ENCODE data around the gene HCRTR2. TPM values are rescaled to one million over a fixed set of nuclear protein-coding genes. Genes with fewer than 3 reads are reported as not detected.

The HCRTR2 gene
- not detected for total RNA-seq (2021; ENCODE audit: unreplicated experiment)
- not detected for polyA plus RNA-seq (2012; ENCODE audit: insufficient read length)
- Bru-seq, nascent RNA = percentile 3 among the genes with signal in this experiment
- not detected for BruChase-seq, experiment 1, labeled RNA remaining after a 2-hour chase
- not detected for BruChase-seq, experiment 2, labeled RNA remaining after a 6-hour chase
- long read RNA-seq = 0 reads

- no peak for DNase-seq (ENCODE audit: low read depth, low spot score)
- Histone ChIP-seq H3K4me3 (ENCODE audit: low read depth in 2 of 2, low read length in 2 of 2) (peak within 1 kb of the TSS in 1 of 2 experiments; percentile 12; a peak in 1 of 4 replicates), H3K4me1 (ENCODE audit: control insufficient read depth, insufficient read depth, low read length) (0 out of 2 replicates have a peak, but pooled peaks cover 3% of the 10 kb centered on the region), H3K27ac (ENCODE audit: low read length) (no peak within 1 kb of the TSS), H3K27me3 (ENCODE audit: control insufficient read depth, insufficient read depth, low read length) (peaks cover 13% of the 10 kb centered on the region), H3K36me3 (ENCODE audit: control insufficient read depth, insufficient read depth, low read length) (no peaks in the 10 kb centered on the region), H3K9me3 (ENCODE audit: control insufficient read depth, insufficient read depth, low read depth, low read length) (no peaks in the 10 kb centered on the region)
- in situ Hi-C loops (cut with HindIII; ENCODE audit: low pct_unique_long_range_greater_than_20kb, low sequenced_read_pairs) = no loop called here
- BruUV-seq (replicated peaks) = no TSS peak
- intact Hi-C loops (cut with micrococcal nuclease; ENCODE audit: unreplicated experiment) = no loop called here
- CTCF ChIA-PET = no interaction called here
- POLR2A ChIA-PET = interaction anchor here (0.7 kb wide), 1 partner anchor 60 kb away, joined by 4 read pairs; no protein-coding TSS in a partner anchor
- ATAC-seq = 0 out of 2 replicates have a peak, but pooled peaks have one; percentile 38
- TF ChIP-seq TCF7L2 (IDR thresholded peaks at IDR 0.05; ENCODE audit: low read depth, low read length) = no peak
- TF ChIP-seq CTCF (IDR thresholded peaks at IDR 0.05) = no peak
- TF ChIP-seq REST (IDR thresholded peaks at IDR 0.05; ENCODE audit: insufficient read depth in 1 of 2, low read depth in 2 of 2, low read length in 1 of 2) = no peak
- TF ChIP-seq SIN3A (IDR thresholded peaks at IDR 0.05; ENCODE audit: borderline replicate concordance, insufficient read depth, low read depth, low read length) = no peak
- no peak for TF ChIP-seq POLR2AphosphoS5 (IDR thresholded peaks at IDR 0.05; ENCODE audit: low read depth, low read length)
Observed at GRCh38 chr6:55174211-55175026, at the start of gene HCRTR2. TSS of gene HCRTR2 (plus strand) at chr6:55174515. CDS start at chr6:55174588, 73 bp downstream.

GRCh38 chr6:55130806-55131324, 43.5 kb upstream of the HCRTR2 start:
- ChIA-PET CTCF (no interaction called here), POLR2A (no interaction called here)
- intact Hi-C loops (cut with micrococcal nuclease; ENCODE audit: unreplicated experiment) (no loop called here), in situ Hi-C loops (cut with HindIII; ENCODE audit: low pct_unique_long_range_greater_than_20kb, low sequenced_read_pairs) (no loop called here)
- TF ChIP-seq POLR2AphosphoS5 (IDR thresholded peaks at IDR 0.05; ENCODE audit: low read depth, low read length) (no peak), TCF7L2 (IDR thresholded peaks at IDR 0.05; ENCODE audit: low read depth, low read length) (no peak), REST (IDR thresholded peaks at IDR 0.05; ENCODE audit: insufficient read depth in 1 of 2, low read depth in 2 of 2, low read length in 1 of 2) (no peak), SIN3A (IDR thresholded peaks at IDR 0.05; ENCODE audit: borderline replicate concordance, insufficient read depth, low read depth, low read length) (no peak), CTCF (IDR thresholded peaks at IDR 0.05) (no peak)
- no peaks in the 10 kb centered on the region for H3K4me1 ChIP-seq (ENCODE audit: control insufficient read depth, insufficient read depth, low read length)
- H3K4me3 ChIP-seq (ENCODE audit: low read depth in 2 of 2, low read length in 2 of 2) = no peak overlapping the region
- H3K27me3 ChIP-seq (ENCODE audit: control insufficient read depth, insufficient read depth, low read length) = no peaks in the 10 kb centered on the region
- no peaks in the 10 kb centered on the region; the same call in 1 of the 2 replicates for H3K9me3 ChIP-seq (ENCODE audit: control insufficient read depth, insufficient read depth, low read depth, low read length)
- no peaks in the 10 kb centered on the region for H3K36me3 ChIP-seq (ENCODE audit: control insufficient read depth, insufficient read depth, low read length)
- ATAC-seq (no peak), DNase-seq (ENCODE audit: low read depth, low spot score) (no peak)
- BruUV-seq (replicated peaks) = no TSS peak
- H3K27ac ChIP-seq (ENCODE audit: low read length) = no peak overlapping the region

Measured in Panc1 (cell line).